K562 (cell line): ENCODE results near the gene GABRG2. TPM values are rescaled to one million over a fixed set of nuclear protein-coding genes. Genes with fewer than 3 reads are reported as not detected.

ENCODE experiments used
- ATAC-seq: fragments of 200-7000 bp; cut with Tn5 transposase; 3 replicates; pipeline ENCODE4 v1.9.1; 2020; ENCODE audit warnings: moderate library complexity
- BruUV-seq: library from RNA; stranded (reverse); fragments of 400-500 nt; replicated peaks from 2 replicates; lab custom pipeline; 2021; lab: Mats Ljungman, UMichigan
- CTCF ChIA-PET: fragments of 300-600 bp; formaldehyde crosslinking; extraction: SDS; loops from one replicate; lab custom pipeline; 2021; ENCODE audit warnings: low intra/inter-chr PET ratio; lab: Yijun Ruan, JAX
- POLR2A ChIA-PET: fragments of 300-600, 350-650 bp; sonication (Branson Sonifier 250); formaldehyde crosslinking; extraction: SDS; loops from one replicate; lab custom pipeline; 2021; ENCODE audit warnings: antibody characterized with exemption, inconsistent platforms; lab: Yijun Ruan, JAX
- DNase-seq, 4 experiments: peaks; one replicate each; pipeline versions ENCODE4 v3.0.0 to v3.0.0-alpha.2; 2011 to 2018; ENCODE audit warnings: low spot score in 3 of 4, mixed read lengths in 3 of 4; ENCODE audit errors: extremely low read depth in 1 of 4
- FAIRE-seq: peaks from 2 replicates; lab custom pipeline; 2011; peaks lifted over from hg19 to GRCh38; lab: Jason Lieb, UNC
- H2AFZ ChIP-seq: 2 replicates; pipeline ENCODE4 v1.6.0; 2011; ENCODE audit warnings: low read depth, low read length, control low read depth, inconsistent platforms
- H3K27ac ChIP-seq: fragments of 200-600 bp; 3 replicates; pipeline ENCODE4 v1.8.0; 2011; ENCODE audit warnings: low read depth, mild to moderate bottlenecking, control low read depth, inconsistent platforms, low read length, moderate library complexity, mixed read lengths; ENCODE audit errors: extremely low read depth
- H3K27me3 ChIP-seq, 2 experiments: fragments of 300-600 bp in 1 of 2; 2 replicates in 1 of 2; 3 replicates in 1 of 2; pipeline versions ENCODE4 v1.6.0 to v1.8.0; 2011; ENCODE audit warnings: inconsistent platforms in 2 of 2, low read length in 2 of 2, mild to moderate bottlenecking in 1 of 2, mixed read lengths in 1 of 2, moderate library complexity in 1 of 2; ENCODE audit not compliant: control insufficient read depth in 2 of 2, insufficient read depth in 2 of 2
- H3K36me3 ChIP-seq: fragments of 300-600 bp; 3 replicates; pipeline ENCODE4 v1.8.0; 2011; ENCODE audit warnings: mild to moderate bottlenecking, low read length, inconsistent platforms; ENCODE audit not compliant: control insufficient read depth, insufficient read depth
- H3K4me1 ChIP-seq, 2 experiments: fragments of 200-600 bp in 1 of 2; replicated peaks in 1 of 2; 2 replicates in 1 of 2; 3 replicates in 1 of 2; pipeline versions ENCODE4 v1.5.1 to v1.8.0; 2011; ENCODE audit warnings: inconsistent platforms in 2 of 2, low read length in 2 of 2, mild to moderate bottlenecking in 1 of 2, mixed read lengths in 1 of 2, moderate library complexity in 1 of 2; ENCODE audit not compliant: control insufficient read depth in 2 of 2, insufficient read depth in 2 of 2
- H3K4me2 ChIP-seq: 2 replicates; pipeline ENCODE4 v1.6.1; 2011; ENCODE audit warnings: low read length, control low read depth, inconsistent platforms, mixed read lengths; ENCODE audit not compliant: insufficient read depth
- H3K4me3 ChIP-seq: fragments of 200-600 bp; sonication (generic), shearing (Covaris generic); 2 replicates; pipeline ENCODE4 v1.5.1; 2016; ENCODE audit warnings: control low read depth, inconsistent platforms
- H3K79me2 ChIP-seq: fragments of 200-600 bp; 3 replicates; pipeline ENCODE4 v1.8.0; 2011; ENCODE audit warnings: low read length, inconsistent platforms; ENCODE audit not compliant: control insufficient read depth, insufficient read depth
- H3K9ac ChIP-seq, 2 experiments: 2 replicates each; pipeline versions ENCODE4 v1.6.0 to v1.6.1; 2011; ENCODE audit warnings: low read depth in 2 of 2, low read length in 2 of 2, control low read depth in 1 of 2, inconsistent platforms in 1 of 2, mild to moderate bottlenecking in 1 of 2, mixed read lengths in 1 of 2; ENCODE audit not compliant: insufficient read depth in 1 of 2
- H3K9me1 ChIP-seq: one replicate; pipeline ENCODE4 v1.6.0; 2011; ENCODE audit warnings: inconsistent platforms, mild to moderate bottlenecking, low read length, moderate library complexity; ENCODE audit not compliant: control insufficient read depth, insufficient read depth
- H3K9me3 ChIP-seq: replicated peaks from 2 replicates; pipeline ENCODE4 v1.5.1; 2011; ENCODE audit warnings: low read depth, low read length, inconsistent platforms; ENCODE audit not compliant: control insufficient read depth, insufficient read depth
- H4K20me1 ChIP-seq: replicated peaks from 2 replicates; pipeline ENCODE4 v1.6.1; 2011; ENCODE audit warnings: low read length, inconsistent platforms, mixed read lengths; ENCODE audit not compliant: control insufficient read depth, insufficient read depth
- EP300 ChIP-seq: IDR thresholded peaks from 2 replicates; pipeline ENCODE4 v1.6.1; 2012; ENCODE audit warnings: low read length, improper control_type of control experiment
- ETS2 ChIP-seq: IDR thresholded peaks from 2 replicates; pipeline ENCODE4 v1.6.1; 2016; ENCODE audit warnings: borderline replicate concordance, missing genetic modification characterization, mild to moderate bottlenecking, moderate library complexity, missing compliant biosample characterization; ENCODE audit not compliant: poor library complexity, severe bottlenecking
- FIP1L1 ChIP-seq: fragments of 200-400 bp; formaldehyde crosslinking; IDR thresholded peaks from 2 replicates; pipeline ENCODE4 v1.6.1; 2018; ENCODE audit warnings: mild to moderate bottlenecking, low read depth, low read length; ENCODE audit not compliant: poor library complexity, severe bottlenecking
- HNRNPLL ChIP-seq: fragments of 200-400 bp; formaldehyde crosslinking; IDR thresholded peaks from 2 replicates; pipeline ENCODE4 v1.6.1; 2017; ENCODE audit warnings: low read length, low read depth, mild to moderate bottlenecking; ENCODE audit not compliant: poor library complexity, severe bottlenecking
- NR1H2 ChIP-seq: sonication (generic); formaldehyde crosslinking; IDR thresholded peaks from 2 replicates; pipeline ENCODE4 v1.4.0; 2020; ENCODE audit warnings: mild to moderate bottlenecking, missing genetic modification reagents
- PML ChIP-seq: IDR thresholded peaks from 2 replicates; pipeline ENCODE4 v1.6.1; 2012; ENCODE audit warnings: low read length, inconsistent platforms
- POLR2A ChIP-seq: fragments of 450-650 bp; conservative IDR thresholded peaks from 2 replicates; pipeline ENCODE4 v1.6.1; 2016
- PTBP1 ChIP-seq: fragments of 200-400 bp; formaldehyde crosslinking; IDR thresholded peaks from 2 replicates; pipeline ENCODE4 v1.6.1; 2017; ENCODE audit warnings: low read depth, low read length
- THAP7 ChIP-seq: fragments of 250-450 bp; sonication (Bioruptor Pico); IDR thresholded peaks from 2 replicates; pipeline ENCODE4 v1.5.0; 2021
- THRA ChIP-seq: fragments of 450-650 bp; IDR thresholded peaks from 2 replicates; pipeline ENCODE4 v1.6.1; 2017; ENCODE audit warnings: mild to moderate bottlenecking, moderate library complexity
- U2AF2 ChIP-seq: fragments of 200-400 bp; formaldehyde crosslinking; optimal IDR thresholded peaks from 2 replicates; pipeline ENCODE3; 2017; ENCODE audit warnings: low read depth, mild to moderate bottlenecking, low read length
- ZC3H11A ChIP-seq: IDR thresholded peaks from 2 replicates; pipeline ENCODE4 v1.6.1; 2012; ENCODE audit warnings: low read depth, low read length, improper control_type of control experiment
- ZNF239 ChIP-seq: fragments of 250-450 bp; sonication (Bioruptor Pico); IDR thresholded peaks from 2 replicates; pipeline ENCODE4 v1.4.0; 2020; ENCODE audit warnings: mild to moderate bottlenecking
- ZNF639 ChIP-seq, 2 experiments: fragments of 200-800 bp in 1 of 2; sonication (Bioruptor generic) in 1 of 2; sonication (generic) in 1 of 2; formaldehyde crosslinking in 1 of 2; IDR thresholded peaks in 1 of 2; conservative IDR thresholded peaks in 1 of 2; 2 replicates each; pipeline versions ENCODE4 v1.5.0 to v1.6.1; 2016 to 2020; ENCODE audit warnings: missing compliant biosample characterization in 1 of 2, missing genetic modification characterization in 1 of 2, missing genetic modification reagents in 1 of 2
- ZNF717 ChIP-seq: fragments of 250-450 bp; sonication (Bioruptor Pico); IDR thresholded peaks from 2 replicates; pipeline ENCODE4 v1.5.0; 2021
- ZZZ3 ChIP-seq: fragments of 450-650 bp; IDR thresholded peaks from 2 replicates; pipeline ENCODE4 v1.6.1; 2016; ENCODE audit warnings: antibody characterized with exemption, mild to moderate bottlenecking, moderate library complexity
- WGBS: fragments of 100-300 bp; shearing (Covaris generic); methylation state at CpG from one replicate; pipeline ENCODE4 v1.1.6; 2016; ENCODE audit warnings: low coverage, mixed read lengths; ENCODE audit not compliant: insufficient coverage; ENCODE audit errors: missing lambda C conversion rate; 5-methylcytosine and 5-hydroxymethylcytosine counted together
- in situ Hi-C: fragments of 300-500 bp; cut with MboI; formaldehyde crosslinking; loops from 4 replicates; pipeline ENCODE4 v1.15.0; 2018; ENCODE audit warnings: inconsistent platforms, mixed read lengths
- intact Hi-C: fragments of 100-400 bp; cut with micrococcal nuclease; formaldehyde crosslinking; loops from 2 replicates; pipeline ENCODE4 v1.14.2; 2022
- polyA plus RNA-seq, 8 experiments: library from polyadenylated mRNA; depleted of rRNA in 4 of 8; stranded (reverse) in 5 of 8; unstranded in 3 of 8; fragments of >200 nt; fragmentation: Nextera tagmentation in 2 of 8; fragmentation: Illumina TruSeq in 1 of 8; extraction: Ambion mirVana in 2 of 8; extraction: Trizol in 1 of 8; gene quantifications; 2 replicates each; pipeline versions ENCODE4 v1.2.1 to v1.2.3, GENCODE V29; 2011 to 2014; ENCODE audit warnings: inconsistent platforms in 1 of 8, missing spikeins in 1 of 8
- total RNA-seq, 7 experiments: library from RNA; depleted of rRNA in 6 of 7; stranded (reverse); fragments of >200 nt in 6 of 7; fragmentation: Illumina TruSeq in 2 of 7; extraction: Trizol in 2 of 7; gene quantifications; 2 replicates each; pipeline versions ENCODE4 v1.2.1 to v1.2.3, GENCODE V29; 2011 to 2021; ENCODE audit warnings: low replicate concordance in 1 of 7

GABRG2 gene
- total and polyA plus RNA-seq, 9 of the 15 experiments (the other 6 are each of a cell fraction or from before 2014, with no cell fraction given) = 0.03 to 1.2 (median 0.30) TPM; not detected in 3

- no peak for TF ChIP-seq ZNF639 (CRISPR knock-in tag; conservative IDR thresholded peaks at IDR 0.05 in 1 of 2, IDR thresholded peaks at IDR 0.05 in 1 of 2)
- no peak for TF ChIP-seq ZNF239 (CRISPR knock-in tag)
- TF ChIP-seq U2AF2 = no peak
- TF ChIP-seq ZZZ3 = no peak
- no peak for TF ChIP-seq ZC3H11A
- no peak for TF ChIP-seq PTBP1
- no peak for TF ChIP-seq PML
- no peak for TF ChIP-seq NR1H2 (CRISPR knock-in tag)
Observed at GRCh38 chr5:162196351-162196750, 128.8 kb downstream of the GABRG2 start (continued).

GRCh38 chr5:162202285-162202880, 134.8 kb downstream of the GABRG2 start:
- CTCF ChIA-PET = no interaction called here
- Histone ChIP-seq H3K4me3 (no peak overlapping the region), H3K36me3 (no peaks in the 10 kb centered on the region), H3K4me1 (no peaks in the 10 kb centered on the region), H2AFZ (no peak overlapping the region), H3K4me2 (no peak overlapping the region), H3K9me3 (no peaks in the 10 kb centered on the region), H3K9me1 (no peaks in the 10 kb centered on the region), H3K27ac (no peak overlapping the region), H3K79me2 (no peaks in the 10 kb centered on the region), H3K9ac (no peak overlapping the region), H3K27me3 (no peaks in the 10 kb centered on the region), H4K20me1 (no peaks in the 10 kb centered on the region)
- POLR2A ChIA-PET = no interaction called here
- in situ Hi-C loops = no loop called here
- BruUV-seq = no TSS peak
- 0% methylated on average over 1 of the region's 1 CpG for WGBS
- intact Hi-C loops = no loop called here
- ATAC-seq (no peak), FAIRE-seq (no peak), DNase-seq (no peak)
- TF ChIP-seq EP300 = no peak
- TF ChIP-seq ETS2 (tag) = no peak
- TF ChIP-seq THAP7 = no peak
- TF ChIP-seq ZNF717 (CRISPR knock-in tag) = no peak
- no peak for TF ChIP-seq FIP1L1
- no peak for TF ChIP-seq POLR2A
- TF ChIP-seq THRA = no peak
- TF ChIP-seq HNRNPLL = no peak
